ENCODE measurements around the gene KCNMB2.

- TF ChIP-seq CTCF (IDR thresholded peaks at IDR 0.05) (no peak), POLR2A (IDR thresholded peaks at IDR 0.05) (no peak)
Observed at GRCh38 chr3:178562143-178562946, 26.1 kb downstream of the KCNMB2 start.

All from stomach (tissue), 4 donors.